Adrenal gland (tissue), 5 donors: Measurements from ENCODE around the gene PDSS1.

Experiments
- CTCF ChIP-seq, 6 experiments: fragments of 450-650 bp in 4 of 6; fragments of 200-600 bp in 2 of 6; sonication (generic) in 1 of 6; IDR thresholded peaks; 1 replicate in 5 of 6; 2 replicates in 1 of 6; pipeline versions ENCODE4 v1.5.1 to v1.8.0; 2016 to 2021; ENCODE audit warnings: antibody characterized with exemption in 6 of 6, mild to moderate bottlenecking in 2 of 6, moderate library complexity in 1 of 6
- POLR2A ChIP-seq, 2 donors: fragments of 450-650 bp; IDR thresholded peaks; one replicate each; pipeline ENCODE4 v1.6.1; 2017; ENCODE audit warnings: antibody characterized with exemption in 2 of 2, mild to moderate bottlenecking in 2 of 2, moderate library complexity in 1 of 2
- donor health status: DM: no; HTN: no; CAD: no.

- TF ChIP-seq CTCF (IDR thresholded peaks at IDR 0.05) (no peak), POLR2A (IDR thresholded peaks at IDR 0.05) (no peak)
These were observed 37.9 kb downstream of the PDSS1 start for GRCh38 chr10:26735435-26735834.
